ENCODE measurements around the gene TM9SF1. TPM values are rescaled to one million over a fixed set of nuclear protein-coding genes. Genes with fewer than 3 reads are reported as not detected.
A peak's percentile ranks its signal among the peaks of the same experiment; 100 is the strongest.

Gene TM9SF1
- total RNA-seq, 1 donor from 2014 or later = 45.7 TPM

- TF ChIP-seq CTCF (IDR thresholded peaks at IDR 0.05; ENCODE audit: unreplicated experiment) = no peak
- Mint-ChIP-seq H3K4me3 (peak overlapping the region; percentile 95), H3K27ac (peak overlapping the region; percentile 10)
Measured at GRCh38 chr14:24234095-24235005, 39.1 kb upstream of the TM9SF1 start.

GRCh38 chr14:24233538-24233866, 38.3 kb upstream of the TM9SF1 start:
- H3K27me3 Mint-ChIP-seq (ENCODE audit: low read depth) = no peaks in the 10 kb centered on the region
- TF ChIP-seq CTCF (IDR thresholded peaks at IDR 0.05; ENCODE audit: unreplicated experiment) = no peak
- DNase-seq (ENCODE audit: low spot score in 2 of 2, unreplicated experiment in 2 of 2) = no peak
- H3K36me3 Mint-ChIP-seq = peaks cover 22% of the 10 kb centered on the region
- H3K27ac Mint-ChIP-seq = peak overlapping the region; percentile 98
- peaks cover 36% of the 10 kb centered on the region for H3K4me1 Mint-ChIP-seq
- H3K9me3 Mint-ChIP-seq = no peaks in the 10 kb centered on the region
- peak overlapping the region; percentile 95 for H3K4me3 Mint-ChIP-seq

More at GRCh38 chr14:24234095-24235005, 39.1 kb upstream of the TM9SF1 start:
- Mint-ChIP-seq H3K27me3 (ENCODE audit: low read depth) (no peaks in the 10 kb centered on the region), H3K36me3 (peaks cover 22% of the 10 kb centered on the region), H3K9me3 (no peaks in the 10 kb centered on the region), H3K4me1 (peaks cover 36% of the 10 kb centered on the region)
- DNase-seq (ENCODE audit: low spot score in 2 of 2, unreplicated experiment in 2 of 2) = no peak

- peaks cover 32% of the 10 kb centered on the region for H3K4me1 Mint-ChIP-seq
- H3K4me3 Mint-ChIP-seq = peak within 1 kb of the TSS; percentile 95
- TF ChIP-seq CTCF (IDR thresholded peaks at IDR 0.05; ENCODE audit: unreplicated experiment) = no peak
- no peak for DNase-seq (ENCODE audit: low spot score in 2 of 2, unreplicated experiment in 2 of 2)
- H3K36me3 Mint-ChIP-seq = peaks cover 19% of the 10 kb centered on the region
- H3K27me3 Mint-ChIP-seq (ENCODE audit: low read depth) = no peaks in the 10 kb centered on the region
- peak within 1 kb of the TSS; percentile 98 for H3K27ac Mint-ChIP-seq
- no peaks in the 10 kb centered on the region for H3K9me3 Mint-ChIP-seq
Measured at GRCh38 chr14:24232645-24233537, 37.6 kb upstream of the TM9SF1 start, which contains the start of gene GMPR2. Gene GMPR2, plus strand, starts transcription at chr14:24232929. Its CDS starts 325 bp downstream, at chr14:24233254.

GRCh38 chr14:24232121-24232644, 36.9 kb upstream of the TM9SF1 start, which contains the start of gene NEDD8:
Gene NEDD8, minus strand, starts transcription at chr14:24232367. Its CDS starts 100 bp downstream, at chr14:24232267.
- Mint-ChIP-seq H3K27ac (peak within 1 kb of the TSS; percentile 98), H3K27me3 (ENCODE audit: low read depth) (no peaks in the 10 kb centered on the region), H3K4me1 (peaks cover 30% of the 10 kb centered on the region), H3K9me3 (no peaks in the 10 kb centered on the region), H3K4me3 (peak within 1 kb of the TSS; percentile 95), H3K36me3 (peaks cover 17% of the 10 kb centered on the region)
- DNase-seq (ENCODE audit: low spot score in 2 of 2, unreplicated experiment in 2 of 2) = peak; percentile 65 to 79
- TF ChIP-seq CTCF (IDR thresholded peaks at IDR 0.05; ENCODE audit: unreplicated experiment) = no peak

All from mesothelial cell of epicardium (in vitro differentiated cells).